ENCODE measurements around the gene FREM1.

FREM1 gene

GRCh38 chr9:14868772-14869583 is 41.2 kb downstream of the FREM1 start:
- no peak for DNase-seq (ENCODE audit: low spot score)

- no peak for DNase-seq (ENCODE audit: low spot score)
These were observed 41.8 kb downstream of the FREM1 start for GRCh38 chr9:14868418-14868771.

GRCh38 chr9:14866200-14866749 is 44.0 kb downstream of the FREM1 start:
- DNase-seq (ENCODE audit: low spot score): no peak

GRCh38 chr9:14864309-14864708 is 45.9 kb downstream of the FREM1 start:
- no peak for DNase-seq (ENCODE audit: low spot score)

- DNase-seq (ENCODE audit: low spot score): peak; percentile 12
These were observed 46.8 kb downstream of the FREM1 start for GRCh38 chr9:14863402-14863801.

GRCh38 chr9:14857449-14858305 is 52.6 kb downstream of the FREM1 start:
- DNase-seq (ENCODE audit: low spot score): no peak

- DNase-seq (ENCODE audit: low spot score): no peak
These were observed 60.4 kb downstream of the FREM1 start for GRCh38 chr9:14849851-14850250.

GRCh38 chr9:14849296-14849695 is 60.9 kb downstream of the FREM1 start:
- DNase-seq (ENCODE audit: low spot score): no peak

GRCh38 chr9:14846871-14847311 is 63.3 kb downstream of the FREM1 start:
- peak; percentile 79 for DNase-seq (ENCODE audit: low spot score)

- no peak for DNase-seq (ENCODE audit: low spot score)
These were observed 67.1 kb downstream of the FREM1 start for GRCh38 chr9:14843163-14843562.

GRCh38 chr9:14842269-14842668 is 68.0 kb downstream of the FREM1 start:
- no peak for DNase-seq (ENCODE audit: low spot score)

- DNase-seq (ENCODE audit: low spot score): no peak
These were observed 71.5 kb downstream of the FREM1 start for GRCh38 chr9:14838701-14839100.

- DNase-seq (ENCODE audit: low spot score): no peak
These were observed 73.3 kb downstream of the FREM1 start for GRCh38 chr9:14836885-14837284.

- no peak for DNase-seq (ENCODE audit: low spot score)
These were observed 78.6 kb downstream of the FREM1 start for GRCh38 chr9:14831661-14832060.

- DNase-seq (ENCODE audit: low spot score): no peak
These were observed 79.2 kb downstream of the FREM1 start for GRCh38 chr9:14831074-14831473.

- DNase-seq (ENCODE audit: low spot score): no peak
These were observed 80.2 kb downstream of the FREM1 start for GRCh38 chr9:14830057-14830456.

- no peak for DNase-seq (ENCODE audit: low spot score)
These were observed 81.0 kb downstream of the FREM1 start for GRCh38 chr9:14829204-14829603.

- DNase-seq (ENCODE audit: low spot score): no peak
These were observed 82.4 kb downstream of the FREM1 start for GRCh38 chr9:14827805-14828204.

- no peak for DNase-seq (ENCODE audit: low spot score)
These were observed 85.7 kb downstream of the FREM1 start for GRCh38 chr9:14824481-14824880.

GRCh38 chr9:14823800-14824199 is 86.4 kb downstream of the FREM1 start:
- DNase-seq (ENCODE audit: low spot score): no peak

- no peak for DNase-seq (ENCODE audit: low spot score)
These were observed 87.6 kb downstream of the FREM1 start for GRCh38 chr9:14822666-14823065.

GRCh38 chr9:14819183-14819582 is 91.0 kb downstream of the FREM1 start:
- DNase-seq (ENCODE audit: low spot score): no peak

GRCh38 chr9:14814249-14814628 is 96.0 kb downstream of the FREM1 start:
- no peak for DNase-seq (ENCODE audit: low spot score)
